K562 (cell line): ENCODE data around the gene CD74. TPM values are rescaled to one million over a fixed set of nuclear protein-coding genes. Genes with fewer than 3 reads are reported as not detected.
A peak's percentile ranks its signal among the peaks of the same experiment; 100 is the strongest.

Experiments used
- ATF2 ChIP-seq: sonication (generic); formaldehyde crosslinking; IDR thresholded peaks from 2 replicates; pipeline ENCODE4 v1.8.1; 2022; ENCODE audit warnings: missing genetic modification reagents
- DDX20 ChIP-seq: fragments of 450-650 bp; IDR thresholded peaks from 2 replicates; pipeline ENCODE4 v1.6.1; 2016; ENCODE audit warnings: missing genetic modification characterization, low read depth, mild to moderate bottlenecking, missing compliant biosample characterization, moderate library complexity
- DMBX1 ChIP-seq: fragments of 250-450 bp; sonication (Bioruptor Pico); IDR thresholded peaks from 2 replicates; pipeline ENCODE4 v1.8.0; 2022; ENCODE audit warnings: inconsistent platforms, mild to moderate bottlenecking, moderate library complexity, borderline replicate concordance
- NFE2 ChIP-seq: IDR thresholded peaks from 2 replicates; pipeline ENCODE4 v1.6.1; 2014; ENCODE audit warnings: antibody characterized with exemption, low read depth
- NR2C1 ChIP-seq, 2 experiments: fragments of 450-650 bp; IDR thresholded peaks; 2 replicates each; pipeline ENCODE4 v1.6.1; 2017; ENCODE audit warnings: mild to moderate bottlenecking in 2 of 2, antibody characterized with exemption in 1 of 2, inconsistent platforms in 1 of 2, missing compliant biosample characterization in 1 of 2, missing genetic modification characterization in 1 of 2
- PHF20 ChIP-seq: fragments of 450-650 bp; IDR thresholded peaks from 2 replicates; pipeline ENCODE4 v1.6.1; 2018; ENCODE audit not compliant: partially characterized antibody
- PHF21A ChIP-seq: fragments of 450-650 bp; IDR thresholded peaks from 2 replicates; pipeline ENCODE4 v1.6.1; 2017; ENCODE audit warnings: low read depth, borderline replicate concordance
- PTRF ChIP-seq: fragments of 450-650 bp; IDR thresholded peaks from 2 replicates; pipeline ENCODE4 v1.6.1; 2016; ENCODE audit warnings: mild to moderate bottlenecking, missing genetic modification characterization, missing compliant biosample characterization
- PTTG1 ChIP-seq: fragments of 450-650 bp; IDR thresholded peaks from 2 replicates; pipeline ENCODE4 v1.6.1; 2016; ENCODE audit warnings: low read depth, mild to moderate bottlenecking, missing genetic modification characterization, missing compliant biosample characterization
- SMARCB1 ChIP-seq: IDR thresholded peaks from 2 replicates; pipeline ENCODE4 v1.6.1; 2011; ENCODE audit warnings: improper control_type of control experiment, low read depth; ENCODE audit not compliant: insufficient read length
- SRSF9 ChIP-seq: fragments of 200-400 bp; formaldehyde crosslinking; IDR thresholded peaks from 2 replicates; pipeline ENCODE4 v1.6.1; 2017; ENCODE audit warnings: low read depth, low read length, borderline replicate concordance
- TRIM25 ChIP-seq: fragments of 450-650 bp; IDR thresholded peaks from 2 replicates; pipeline ENCODE4 v1.7.0; 2016; ENCODE audit warnings: borderline replicate concordance
- ZNF134 ChIP-seq: fragments of 250-450 bp; sonication (Bioruptor Pico); conservative IDR thresholded peaks from 2 replicates; pipeline ENCODE4 v1.4.0; 2020
- ZNF217 ChIP-seq: sonication (generic); formaldehyde crosslinking; IDR thresholded peaks from 2 replicates; pipeline ENCODE4 v1.8.0; 2022; ENCODE audit warnings: mild to moderate bottlenecking, missing genetic modification reagents
- ZNF23 ChIP-seq: fragments of 250-450 bp; sonication (Bioruptor Pico); IDR thresholded peaks from 2 replicates; pipeline ENCODE4 v1.4.0; 2020; ENCODE audit warnings: mild to moderate bottlenecking
- ZNF41 ChIP-seq: fragments of 250-450 bp; sonication (Bioruptor Pico); conservative IDR thresholded peaks from 2 replicates; pipeline ENCODE4 v1.4.0; 2020; ENCODE audit warnings: mild to moderate bottlenecking
- ZNF592 ChIP-seq: fragments of 450-650 bp; IDR thresholded peaks from 2 replicates; pipeline ENCODE4 v1.6.1; 2017; ENCODE audit warnings: antibody characterized with exemption, mild to moderate bottlenecking
- ZNF740 ChIP-seq, 3 experiments: fragments of 200-800 bp in 1 of 3; sonication (Bioruptor generic) in 1 of 3; sonication (generic) in 1 of 3; formaldehyde crosslinking in 1 of 3; IDR thresholded peaks; 2 replicates each; pipeline versions ENCODE4 v1.6.1 to v1.8.0; 2016 to 2022; ENCODE audit warnings: mild to moderate bottlenecking in 2 of 3, missing compliant biosample characterization in 2 of 3, missing genetic modification characterization in 2 of 3, missing genetic modification reagents in 1 of 3
- ZSCAN29 ChIP-seq: fragments of 450-650 bp; IDR thresholded peaks from 2 replicates; pipeline ENCODE4 v1.6.1; 2017
- polyA plus RNA-seq, 8 experiments: library from polyadenylated mRNA; depleted of rRNA in 4 of 8; stranded (reverse) in 5 of 8; unstranded in 3 of 8; fragments of >200 nt; fragmentation: Nextera tagmentation in 2 of 8; fragmentation: Illumina TruSeq in 1 of 8; extraction: Ambion mirVana in 2 of 8; extraction: Trizol in 1 of 8; gene quantifications; 2 replicates each; pipeline versions ENCODE4 v1.2.1 to v1.2.3, GENCODE V29; 2011 to 2014; ENCODE audit warnings: inconsistent platforms in 1 of 8, missing spikeins in 1 of 8
- total RNA-seq, 7 experiments: library from RNA; depleted of rRNA in 6 of 7; stranded (reverse); fragments of >200 nt in 6 of 7; fragmentation: Illumina TruSeq in 2 of 7; extraction: Trizol in 2 of 7; gene quantifications; 2 replicates each; pipeline versions ENCODE4 v1.2.1 to v1.2.3, GENCODE V29; 2011 to 2021; ENCODE audit warnings: low replicate concordance in 1 of 7

The CD74 gene
- total and polyA plus RNA-seq, 9 of the 15 experiments (the other 6 are each of a cell fraction or from before 2014, with no cell fraction given) = 0.07 to 4.8 (median 0.32) TPM

GRCh38 chr5:150454492-150455229 lies 42.0 kb upstream of the CD74 start (continued):
- TF ChIP-seq ZNF592 (peak; percentile 70), SRSF9 (no peak), ATF2 (CRISPR knock-in tag) (no peak), PTTG1 (tag) (peak; percentile 69), PHF21A (no peak), ZNF134 (CRISPR knock-in tag) (0 out of 2 replicates have a peak, but pooled peaks have one; percentile 25), PTRF (peak; percentile 77), ZNF740 (CRISPR knock-in tag; IDR thresholded peaks at IDR 0.05) (no peak), ZNF740 (tag; IDR thresholded peaks at IDR 0.05) (peak in 1 of 2 experiments; percentile 45; a peak in 1 of 4 replicates), PHF20 (no peak), ZNF23 (CRISPR knock-in tag) (no peak), DMBX1 (CRISPR knock-in tag) (peak; percentile 75), NFE2 (no peak), ZNF217 (CRISPR knock-in tag) (no peak), NR2C1 (IDR thresholded peaks at IDR 0.05) (no peak), NR2C1 (tag; IDR thresholded peaks at IDR 0.05) (peak; percentile 65; the same call in 1 of the 2 replicates), ZSCAN29 (no peak), ZNF41 (CRISPR knock-in tag) (peak; percentile 31; the same call in 1 of the 2 replicates), TRIM25 (no peak), SMARCB1 (no peak), DDX20 (tag) (peak; percentile 79; the same call in 1 of the 2 replicates)
